Measurements from ENCODE around the gene CCNA1. TPM values are rescaled to one million over a fixed set of nuclear protein-coding genes. Genes with fewer than 3 reads are reported as not detected.
A peak's percentile ranks its signal among the peaks of the same experiment; 100 is the strongest.

The CCNA1 gene
- polyA plus RNA-seq, 1 donor from 2014 or later: 13.8 TPM

DNA sequence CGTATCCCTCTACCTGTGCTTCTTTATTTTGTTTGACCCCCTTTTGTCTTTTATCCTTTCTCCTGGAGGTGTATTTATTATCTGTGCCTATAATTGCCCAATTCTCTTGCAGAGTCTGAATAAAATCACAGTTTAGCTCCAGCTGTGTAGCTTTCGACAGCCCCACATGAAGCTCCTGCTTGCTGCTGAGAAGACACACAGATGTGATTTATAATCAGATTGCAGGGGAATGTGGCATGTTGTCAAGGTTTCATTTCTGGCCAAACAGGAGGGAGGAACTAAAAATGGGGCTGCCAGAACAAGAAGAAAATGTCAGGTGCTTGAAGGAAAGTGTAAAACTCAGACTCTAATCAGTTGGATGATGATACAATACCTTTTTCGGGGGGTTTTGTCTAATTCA, 22.7 kb downstream of the CCNA1 start:
- Histone ChIP-seq H3K4me2 (ENCODE audit: low read length) (no peak overlapping the region), H2AFZ (ENCODE audit: low read depth, low read length) (no peak overlapping the region)

DNA sequence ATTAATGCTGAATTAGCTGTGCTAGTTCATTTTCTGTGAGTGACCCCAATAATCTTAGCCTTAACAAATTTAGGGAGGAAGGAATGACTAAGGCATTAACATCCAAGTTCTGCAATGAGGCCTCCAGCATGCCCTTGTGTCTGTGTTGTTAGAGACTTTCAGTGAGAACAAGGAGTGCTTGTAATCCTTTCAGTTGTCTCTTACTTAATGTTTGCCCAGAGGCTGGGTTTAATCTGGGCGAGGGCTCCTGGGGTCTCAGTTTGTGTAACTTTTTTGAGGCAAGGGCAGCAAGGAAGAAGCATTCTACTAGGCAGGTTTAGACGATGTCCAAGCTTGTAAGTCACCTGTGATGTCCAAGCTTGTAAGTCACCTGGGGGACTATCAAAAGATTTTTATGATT, 24.3 kb downstream of the CCNA1 start:
- H2AFZ ChIP-seq (ENCODE audit: low read depth, low read length): no peak overlapping the region
- H3K4me3 ChIP-seq (ENCODE audit: low read length): no peak overlapping the region
- H3K36me3 ChIP-seq (ENCODE audit: insufficient read depth, low read length): no peaks in the 10 kb centered on the region
- H3K9me3 ChIP-seq (ENCODE audit: low read length): no peaks in the 10 kb centered on the region
- H3K79me2 ChIP-seq (replicated peaks; ENCODE audit: insufficient read depth, low read length): no peaks in the 10 kb centered on the region
- H3F3A ChIP-seq (ENCODE audit: insufficient read depth, low read length, poor library complexity, severe bottlenecking): no peaks in the 10 kb centered on the region
- H3K27ac ChIP-seq (ENCODE audit: low read length): no peak overlapping the region
- H3K4me2 ChIP-seq (ENCODE audit: low read length): no peak overlapping the region
- H3K27me3 ChIP-seq (ENCODE audit: insufficient read depth, low read depth, low read length): no peaks in the 10 kb centered on the region
- TF ChIP-seq RAD21 (conservative IDR thresholded peaks at IDR 0.05) (no peak), POLR2AphosphoS5 (IDR thresholded peaks at IDR 0.05) (no peak)
- TF ChIP-seq, protein P1, sequence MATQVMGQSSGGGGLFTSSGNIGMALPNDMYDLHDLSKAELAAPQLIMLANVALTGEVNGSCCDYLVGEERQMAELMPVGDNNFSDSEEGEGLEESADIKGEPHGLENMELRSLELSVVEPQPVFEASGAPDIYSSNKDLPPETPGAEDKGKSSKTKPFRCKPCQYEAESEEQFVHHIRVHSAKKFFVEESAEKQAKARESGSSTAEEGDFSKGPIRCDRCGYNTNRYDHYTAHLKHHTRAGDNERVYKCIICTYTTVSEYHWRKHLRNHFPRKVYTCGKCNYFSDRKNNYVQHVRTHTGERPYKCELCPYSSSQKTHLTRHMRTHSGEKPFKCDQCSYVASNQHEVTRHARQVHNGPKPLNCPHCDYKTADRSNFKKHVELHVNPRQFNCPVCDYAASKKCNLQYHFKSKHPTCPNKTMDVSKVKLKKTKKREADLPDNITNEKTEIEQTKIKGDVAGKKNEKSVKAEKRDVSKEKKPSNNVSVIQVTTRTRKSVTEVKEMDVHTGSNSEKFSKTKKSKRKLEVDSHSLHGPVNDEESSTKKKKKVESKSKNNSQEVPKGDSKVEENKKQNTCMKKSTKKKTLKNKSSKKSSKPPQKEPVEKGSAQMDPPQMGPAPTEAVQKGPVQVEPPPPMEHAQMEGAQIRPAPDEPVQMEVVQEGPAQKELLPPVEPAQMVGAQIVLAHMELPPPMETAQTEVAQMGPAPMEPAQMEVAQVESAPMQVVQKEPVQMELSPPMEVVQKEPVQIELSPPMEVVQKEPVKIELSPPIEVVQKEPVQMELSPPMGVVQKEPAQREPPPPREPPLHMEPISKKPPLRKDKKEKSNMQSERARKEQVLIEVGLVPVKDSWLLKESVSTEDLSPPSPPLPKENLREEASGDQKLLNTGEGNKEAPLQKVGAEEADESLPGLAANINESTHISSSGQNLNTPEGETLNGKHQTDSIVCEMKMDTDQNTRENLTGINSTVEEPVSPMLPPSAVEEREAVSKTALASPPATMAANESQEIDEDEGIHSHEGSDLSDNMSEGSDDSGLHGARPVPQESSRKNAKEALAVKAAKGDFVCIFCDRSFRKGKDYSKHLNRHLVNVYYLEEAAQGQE (IDR thresholded peaks at IDR 0.05; ENCODE audit: borderline replicate concordance): no peak
- H4K20me1 ChIP-seq (ENCODE audit: insufficient read depth): no peaks in the 10 kb centered on the region
- no peaks in the 10 kb centered on the region for H3K9me2 ChIP-seq (ENCODE audit: insufficient read depth, low read length)
- H3K9ac ChIP-seq (ENCODE audit: low read length): no peak overlapping the region

More for the DNA sequence above, 22.7 kb downstream of the CCNA1 start:
- no peaks in the 10 kb centered on the region for H4K20me1 ChIP-seq (ENCODE audit: insufficient read depth)
- no peaks in the 10 kb centered on the region for H3K36me3 ChIP-seq (ENCODE audit: insufficient read depth, low read length)
- H3K79me2 ChIP-seq (replicated peaks; ENCODE audit: insufficient read depth, low read length): no peaks in the 10 kb centered on the region
- TF ChIP-seq RAD21 (conservative IDR thresholded peaks at IDR 0.05) (peak; percentile 16), MXI1 (conservative IDR thresholded peaks at IDR 0.05; ENCODE audit: poor library complexity, severe bottlenecking) (no peak), EZH2 (IDR thresholded peaks at IDR 0.05; ENCODE audit: borderline replicate concordance, insufficient read depth, low read length, poor library complexity, severe bottlenecking) (no peak)
- TF ChIP-seq, protein P1 (IDR thresholded peaks at IDR 0.05; ENCODE audit: borderline replicate concordance): no peak
- no peak overlapping the region for H3K4me3 ChIP-seq (ENCODE audit: low read length)
- H3K9ac ChIP-seq (ENCODE audit: low read length): no peak overlapping the region
- H3K9me2 ChIP-seq (ENCODE audit: insufficient read depth, low read length): no peaks in the 10 kb centered on the region
- H3F3A ChIP-seq (ENCODE audit: insufficient read depth, low read length, poor library complexity, severe bottlenecking): no peaks in the 10 kb centered on the region
- H3K9me3 ChIP-seq (ENCODE audit: low read length): no peaks in the 10 kb centered on the region
- H3K27ac ChIP-seq (ENCODE audit: low read length): no peak overlapping the region
- H3K27me3 ChIP-seq (ENCODE audit: insufficient read depth, low read depth, low read length): no peaks in the 10 kb centered on the region

DNA sequence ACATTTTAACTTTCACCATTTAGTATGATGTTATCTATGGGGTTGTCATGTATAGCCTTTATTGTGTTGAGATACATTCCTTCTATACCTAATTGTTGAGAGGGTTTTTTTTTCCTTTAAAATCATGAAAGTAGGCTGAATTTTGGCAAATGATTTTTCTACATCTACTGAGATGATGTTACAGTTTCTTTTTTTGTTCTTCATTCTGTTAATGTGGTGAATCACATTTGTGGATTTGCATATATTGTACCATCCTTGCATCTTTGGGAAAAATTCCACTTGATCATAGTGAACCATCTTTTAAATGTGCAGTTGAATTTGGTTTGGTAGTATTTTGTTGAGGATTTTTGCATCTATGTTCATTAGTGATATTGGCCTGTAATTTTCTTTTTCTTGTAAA, 29.2 kb downstream of the CCNA1 start:
- Histone ChIP-seq H3K27me3 (ENCODE audit: insufficient read depth, low read depth, low read length) (no peaks in the 10 kb centered on the region), H3K36me3 (ENCODE audit: insufficient read depth, low read length) (no peaks in the 10 kb centered on the region), H3K27ac (ENCODE audit: low read length) (no peak overlapping the region), H3K4me2 (ENCODE audit: low read length) (no peak overlapping the region), H3K79me2 (replicated peaks; ENCODE audit: insufficient read depth, low read length) (no peaks in the 10 kb centered on the region), H3K9ac (ENCODE audit: low read length) (no peak overlapping the region), H4K20me1 (ENCODE audit: insufficient read depth) (no peaks in the 10 kb centered on the region), H3K4me3 (ENCODE audit: low read length) (no peak overlapping the region), H3K9me3 (ENCODE audit: low read length) (no peaks in the 10 kb centered on the region), H2AFZ (ENCODE audit: low read depth, low read length) (no peak overlapping the region), H3F3A (ENCODE audit: insufficient read depth, low read length, poor library complexity, severe bottlenecking) (no peaks in the 10 kb centered on the region), H3K9me2 (ENCODE audit: insufficient read depth, low read length) (no peaks in the 10 kb centered on the region)
- no peak for TF ChIP-seq RAD21 (conservative IDR thresholded peaks at IDR 0.05)
- no peak for TF ChIP-seq EZH2 (IDR thresholded peaks at IDR 0.05; ENCODE audit: borderline replicate concordance, insufficient read depth, low read length, poor library complexity, severe bottlenecking)
- TF ChIP-seq POLR2AphosphoS5 (IDR thresholded peaks at IDR 0.05): no peak
- no peak for TF ChIP-seq EP300 (conservative IDR thresholded peaks at IDR 0.05; ENCODE audit: poor library complexity, severe bottlenecking)

All from neural cell (in vitro differentiated cells).